NCI-H2171 treated with DMSO at 0.1 percent for 48 hours (cell line): Measurements from ENCODE around the gene BCL10.

Experiments used
- DNase-seq: peaks from one replicate; lab custom pipeline; 2025; lab: John Stamatoyannopoulos, UW

BCL10 gene

GRCh38 chr1:85297855-85298629, 21.6 kb upstream of the BCL10 start:
- DNase-seq: no peak

GRCh38 chr1:85297538-85297854, 21.1 kb upstream of the BCL10 start:
- no peak for DNase-seq

GRCh38 chr1:85296980-85297379, 20.5 kb upstream of the BCL10 start:
- no peak for DNase-seq

- no peak for DNase-seq
Measured at GRCh38 chr1:85295654-85296053, 19.2 kb upstream of the BCL10 start.

- DNase-seq: no peak
Measured at GRCh38 chr1:85295006-85295431, 18.6 kb upstream of the BCL10 start.

- no peak for DNase-seq
Measured at GRCh38 chr1:85290826-85291225, 14.4 kb upstream of the BCL10 start.

- DNase-seq: no peak
Measured at GRCh38 chr1:85289848-85290335, 13.5 kb upstream of the BCL10 start.

- DNase-seq: no peak
Measured at GRCh38 chr1:85289207-85289847, 12.9 kb upstream of the BCL10 start.

GRCh38 chr1:85284202-85284601, 7.8 kb upstream of the BCL10 start:
- DNase-seq: no peak

- no peak for DNase-seq
Measured at GRCh38 chr1:85283475-85284199, 7.2 kb upstream of the BCL10 start.

- no peak for DNase-seq
Measured at GRCh38 chr1:85282424-85282823, 6.0 kb upstream of the BCL10 start.

GRCh38 chr1:85280636-85281035, 4.2 kb upstream of the BCL10 start:
- no peak for DNase-seq

- DNase-seq: no peak
Measured at GRCh38 chr1:85279458-85280080, 3.1 kb upstream of the BCL10 start.

GRCh38 chr1:85278853-85279314, 2.5 kb upstream of the BCL10 start:
- no peak for DNase-seq

GRCh38 chr1:85277802-85278201, 1.4 kb upstream of the BCL10 start:
- DNase-seq: no peak

- DNase-seq: no peak
Measured at GRCh38 chr1:85276978-85277639, 677 bp upstream of the BCL10 start.

GRCh38 chr1:85275701-85276214, 674 bp downstream of the BCL10 start:
- DNase-seq: no peak

GRCh38 chr1:85274969-85275453, 1.4 kb downstream of the BCL10 start:
- no peak for DNase-seq

- no peak for DNase-seq
Measured at GRCh38 chr1:85273397-85273796, 3.0 kb downstream of the BCL10 start.

- DNase-seq: no peak
Measured at GRCh38 chr1:85268801-85269585, 7.4 kb downstream of the BCL10 start.

- no peak for DNase-seq
Measured at GRCh38 chr1:85267313-85267712, 9.1 kb downstream of the BCL10 start.
